ENCODE data around the gene VPS39.

Gene VPS39

DNA sequence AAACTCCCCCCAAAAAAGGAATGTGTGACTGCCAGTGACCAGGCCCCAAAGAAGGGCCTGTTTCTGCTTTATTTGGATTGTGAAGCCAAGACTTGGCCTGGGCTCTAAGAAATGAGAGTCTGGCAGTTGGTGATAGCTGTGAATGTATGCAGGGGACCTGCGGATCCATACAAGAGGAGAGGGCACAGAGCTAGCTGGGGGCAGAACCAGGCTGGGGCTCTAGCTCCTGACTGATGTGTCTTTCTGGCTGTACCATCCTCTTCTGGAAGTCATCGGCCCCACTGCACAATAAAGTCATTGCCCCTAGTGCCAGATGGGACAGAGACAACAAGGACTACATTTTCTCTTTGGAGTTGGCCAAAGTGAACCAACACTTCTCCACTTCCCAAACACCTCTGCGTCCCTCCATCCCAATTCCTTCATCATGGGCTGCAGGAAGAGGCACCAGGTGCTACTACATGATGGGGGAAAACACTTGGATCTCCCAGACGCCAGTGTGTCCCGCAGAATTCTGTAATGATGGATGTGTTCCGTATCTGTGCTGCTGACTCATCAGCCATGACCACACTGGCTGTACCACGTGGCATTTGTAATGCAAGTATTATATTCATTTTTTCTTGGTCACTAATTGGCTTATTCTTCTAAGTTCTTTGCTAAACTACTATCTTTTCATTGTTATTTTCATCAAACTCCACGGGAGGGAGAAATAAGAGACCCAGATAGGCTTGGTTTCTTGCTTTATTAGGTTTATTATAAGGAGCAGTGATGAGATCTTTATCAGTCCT, 49.9 kb downstream of the VPS39 start:
- DNase-seq = no peak

DNA sequence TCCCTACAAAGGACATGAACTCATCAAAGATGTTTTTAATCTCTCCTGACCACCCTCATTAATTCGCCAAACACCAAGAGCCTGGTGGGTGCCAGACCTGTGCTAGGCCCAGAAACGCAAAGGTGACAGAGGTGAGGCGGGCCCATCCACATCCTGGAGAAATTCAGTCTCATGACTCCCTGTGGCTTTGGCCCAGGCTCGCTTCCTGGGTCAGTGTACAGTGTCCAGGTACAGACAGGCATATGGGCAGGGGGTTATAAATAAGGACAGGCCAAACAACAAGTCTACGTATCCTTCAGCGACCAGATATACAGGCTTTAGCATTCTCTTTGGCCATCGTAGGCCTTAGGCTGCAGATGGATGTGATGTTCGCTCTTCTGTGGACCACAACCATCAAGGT, 50.7 kb downstream of the VPS39 start:
- DNase-seq = no peak

DNA sequence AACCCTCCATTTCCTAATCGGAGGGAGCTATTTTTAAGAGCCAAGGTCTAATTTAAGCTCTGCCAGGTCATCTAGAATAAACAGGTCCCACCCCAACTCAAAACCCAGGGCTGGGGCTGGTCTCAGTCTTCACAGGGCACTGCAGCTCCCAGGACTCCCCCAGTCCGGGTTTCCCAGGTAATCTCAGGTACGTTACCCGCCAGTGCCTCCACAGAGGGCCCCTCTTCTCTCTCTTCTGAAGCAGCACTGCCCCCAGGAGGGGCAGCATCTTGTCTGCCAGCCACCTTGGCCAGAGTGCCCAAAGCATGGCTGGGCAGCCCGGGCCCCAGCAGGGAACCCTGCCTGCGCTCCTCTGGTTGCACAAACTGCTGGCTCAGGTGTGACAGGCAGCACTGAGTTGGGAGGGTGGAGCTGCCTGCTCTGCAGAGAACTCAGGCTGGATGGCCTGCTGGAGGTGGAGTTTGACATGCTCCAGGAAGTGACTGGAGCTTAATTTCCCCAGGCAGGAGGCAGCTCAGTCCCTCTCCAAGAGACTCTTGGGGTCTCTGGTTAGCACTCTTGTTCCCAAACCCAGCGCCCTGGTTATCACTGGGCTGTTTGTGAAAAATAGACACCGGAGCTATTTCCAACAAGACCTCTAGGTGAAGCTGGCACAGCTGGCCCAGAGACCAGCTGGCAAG, 51.7 kb downstream of the VPS39 start, which contains the start of gene PLA2G4F:
PLA2G4F (minus strand) TSS at position 394 of the 680 bp plus-strand sequence; CDS start at position 307, 87 bp downstream.
- no peak for DNase-seq

DNA sequence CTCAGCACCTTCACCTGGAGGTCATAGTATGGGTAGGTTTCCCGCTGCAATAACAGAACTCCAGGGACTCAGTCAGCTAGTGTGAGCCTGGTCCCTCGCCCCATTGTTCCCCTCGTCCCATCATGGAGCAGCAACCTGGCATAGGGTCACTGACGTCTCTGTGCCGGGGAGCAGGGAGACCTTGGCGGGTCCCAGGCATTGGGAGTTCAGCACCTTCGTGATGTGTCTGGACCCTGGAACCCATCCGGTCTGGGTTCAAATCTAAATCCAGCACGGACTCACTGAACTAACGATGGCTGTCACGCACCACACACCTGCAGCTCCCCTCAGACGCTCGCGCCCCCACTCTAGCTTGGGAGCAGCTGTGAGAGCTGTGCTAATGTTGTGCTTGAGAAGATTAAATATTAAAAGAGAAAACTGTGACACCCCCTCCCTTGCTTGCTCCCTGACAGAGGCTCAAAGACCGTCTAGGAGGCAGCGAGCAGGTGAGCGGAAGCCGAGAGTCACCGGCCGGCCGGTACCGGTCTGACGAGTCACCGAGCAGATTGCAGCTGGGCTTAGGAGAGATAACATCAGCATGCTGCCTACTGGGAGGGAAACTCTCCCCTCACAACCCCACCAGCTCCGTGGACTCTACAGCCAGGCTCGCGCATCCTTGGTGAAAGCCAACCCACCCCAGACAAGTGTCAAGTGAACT, 52.4 kb downstream of the VPS39 start:
- no peak for DNase-seq

DNA sequence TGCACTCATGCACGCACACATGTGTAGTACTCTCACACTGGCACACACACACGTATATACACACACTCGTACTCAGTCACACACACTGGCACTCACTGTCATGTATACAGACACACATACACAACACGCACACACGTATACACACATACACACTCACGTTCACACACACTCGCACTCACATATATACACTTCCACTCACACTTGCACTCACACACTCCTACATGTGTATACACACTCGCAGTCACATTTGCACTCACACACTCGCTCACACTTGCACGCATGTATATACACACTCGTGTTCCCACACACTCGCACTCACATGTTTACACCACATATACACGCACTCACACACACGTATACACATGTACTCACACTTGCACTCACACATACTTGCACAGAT, 53.1 kb downstream of the VPS39 start:
- no peak for DNase-seq

DNA sequence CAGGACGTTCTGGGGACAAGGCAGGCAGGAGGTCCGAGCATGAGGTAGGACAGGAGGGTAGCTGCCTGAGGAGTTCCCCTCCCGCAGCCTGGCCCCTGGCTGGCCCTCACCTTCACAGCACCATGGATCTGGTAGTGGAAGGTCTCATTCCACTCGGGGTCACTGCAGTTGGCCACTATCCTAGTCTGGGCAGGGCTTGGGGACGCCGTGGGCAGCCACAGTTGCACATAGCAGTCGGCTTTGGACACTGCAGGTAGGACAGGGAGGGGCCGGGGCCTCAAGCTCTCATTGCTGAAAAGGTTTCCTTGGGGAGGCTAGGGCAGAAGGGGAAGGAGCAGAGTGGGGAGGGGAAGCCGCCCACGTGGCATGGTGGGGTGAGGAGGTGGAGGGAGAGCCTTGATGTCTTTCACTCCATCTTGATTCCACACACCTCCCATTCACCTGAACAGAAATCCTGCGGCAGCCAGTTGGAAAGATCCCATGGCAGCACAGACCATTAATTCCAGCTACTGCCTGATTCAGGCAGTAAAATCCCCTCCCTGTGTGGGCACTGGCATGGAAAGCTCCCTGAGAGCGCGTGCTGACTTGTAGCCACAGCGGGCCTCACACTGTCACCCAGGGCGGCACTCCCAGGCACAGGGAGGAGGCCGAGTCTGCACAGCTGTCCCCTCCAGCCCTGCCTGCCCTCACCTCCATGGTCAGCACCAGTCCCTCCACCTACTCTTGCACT, 53.7 kb downstream of the VPS39 start:
- DNase-seq = no peak

DNA sequence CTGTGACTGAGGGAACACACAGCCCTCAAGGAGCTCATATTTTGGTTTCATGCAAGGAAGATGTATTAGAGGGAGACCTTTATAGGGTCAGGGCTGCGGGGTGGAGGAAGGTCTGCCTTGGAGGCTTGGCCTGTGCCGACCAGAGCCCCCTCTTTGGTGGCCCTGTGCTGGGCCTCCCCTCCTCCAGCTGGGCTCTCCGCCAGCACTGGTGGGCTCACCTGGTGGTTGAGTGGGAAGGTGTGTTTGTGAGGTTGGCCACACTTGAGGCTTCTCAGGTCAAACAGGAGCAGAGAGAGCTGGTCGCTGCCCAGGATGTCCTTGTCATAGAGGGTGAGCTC, 54.3 kb downstream of the VPS39 start:
- no peak for DNase-seq

DNA sequence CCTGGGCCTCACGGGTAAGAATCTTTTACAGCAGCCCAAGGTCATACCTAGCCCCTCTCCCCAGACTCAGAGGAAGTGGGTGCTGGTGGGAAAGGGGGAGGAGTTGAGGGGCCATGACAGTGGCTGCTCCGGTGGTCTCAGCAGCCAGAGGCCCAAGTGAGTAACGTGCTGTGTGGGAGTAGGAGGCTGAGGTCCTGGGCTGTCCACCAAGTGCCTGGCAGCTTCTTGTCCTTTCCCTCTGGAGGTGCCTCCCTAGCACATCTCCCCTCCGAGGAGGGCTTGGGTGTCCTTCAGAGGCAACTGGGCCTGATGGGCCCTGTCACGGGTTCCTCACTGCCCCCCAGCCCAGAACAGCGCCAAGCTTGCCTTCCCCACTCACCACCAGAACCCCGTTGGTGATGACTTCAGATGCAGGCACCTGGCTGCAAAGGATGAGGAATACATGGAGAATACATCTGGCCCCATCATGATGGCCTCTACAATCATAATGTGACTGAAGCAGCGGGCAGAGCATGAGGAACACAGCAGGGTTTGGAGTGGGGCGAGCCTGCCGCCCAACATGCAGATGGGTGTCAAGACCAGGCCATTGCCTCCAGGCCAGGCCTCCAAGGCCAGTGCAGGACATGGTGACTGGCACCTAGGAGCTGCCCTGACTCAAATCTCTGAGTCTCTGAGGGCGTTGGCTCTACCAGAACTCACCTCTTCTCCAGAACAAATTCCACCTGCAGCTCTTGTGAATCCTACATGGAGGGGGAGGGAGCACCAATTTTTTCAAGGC, 55.0 kb downstream of the VPS39 start:
- no peak for DNase-seq

DNA sequence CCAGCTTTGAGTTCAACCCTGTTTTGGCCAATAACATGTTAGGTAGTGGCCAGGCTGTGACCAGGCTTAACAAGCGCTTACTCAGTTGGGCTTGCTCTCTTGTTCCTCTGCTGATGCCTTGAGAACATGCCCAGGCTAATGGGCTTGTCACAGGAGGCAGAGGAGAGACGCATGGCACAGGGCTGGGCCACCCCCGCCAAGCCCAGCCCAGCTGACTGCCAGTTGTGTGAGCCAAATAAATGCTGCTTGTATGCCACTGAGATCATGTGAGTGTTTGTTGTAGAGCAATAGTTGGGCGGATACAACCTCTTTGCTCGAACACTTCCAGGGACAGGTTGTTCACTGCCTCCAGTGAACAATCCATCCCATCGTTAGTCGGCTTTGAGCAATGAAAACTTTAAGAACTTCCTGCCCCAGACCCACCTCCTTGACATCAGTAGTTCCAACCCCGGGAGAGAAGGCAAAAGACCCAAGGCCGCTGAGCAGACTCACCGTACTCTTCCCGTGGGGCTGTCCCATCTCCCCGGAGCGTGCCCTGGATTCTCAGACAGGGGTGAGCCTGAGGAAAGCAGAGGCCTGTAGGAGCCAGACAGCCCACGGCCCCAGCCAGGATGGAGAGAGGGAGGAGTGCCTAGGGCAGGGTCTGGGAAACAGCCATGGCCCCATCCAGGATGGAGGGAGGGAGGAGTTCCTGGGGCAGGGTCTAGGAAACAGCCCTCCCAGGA, 55.7 kb downstream of the VPS39 start:
- no peak for DNase-seq

DNA sequence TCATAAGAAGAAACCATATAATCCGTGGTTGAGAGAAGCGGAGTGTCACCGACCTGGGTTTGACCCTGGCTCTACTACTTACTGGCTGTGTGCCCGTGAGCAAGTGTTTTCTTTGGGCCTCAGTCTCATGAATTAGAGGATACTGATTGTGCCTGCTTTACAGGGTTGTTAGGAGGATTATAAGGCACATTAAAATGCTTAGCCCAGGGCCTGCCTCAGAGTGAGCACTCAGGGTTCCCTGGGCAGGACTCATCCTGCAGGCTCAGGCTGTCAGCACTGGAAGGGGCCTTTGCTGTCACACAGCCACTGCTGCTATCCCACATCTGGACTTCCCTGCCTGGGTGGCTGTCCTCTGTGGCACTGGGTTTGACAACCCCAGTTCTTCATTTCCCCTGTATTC, 56.4 kb downstream of the VPS39 start:
- DNase-seq = no peak

DNA sequence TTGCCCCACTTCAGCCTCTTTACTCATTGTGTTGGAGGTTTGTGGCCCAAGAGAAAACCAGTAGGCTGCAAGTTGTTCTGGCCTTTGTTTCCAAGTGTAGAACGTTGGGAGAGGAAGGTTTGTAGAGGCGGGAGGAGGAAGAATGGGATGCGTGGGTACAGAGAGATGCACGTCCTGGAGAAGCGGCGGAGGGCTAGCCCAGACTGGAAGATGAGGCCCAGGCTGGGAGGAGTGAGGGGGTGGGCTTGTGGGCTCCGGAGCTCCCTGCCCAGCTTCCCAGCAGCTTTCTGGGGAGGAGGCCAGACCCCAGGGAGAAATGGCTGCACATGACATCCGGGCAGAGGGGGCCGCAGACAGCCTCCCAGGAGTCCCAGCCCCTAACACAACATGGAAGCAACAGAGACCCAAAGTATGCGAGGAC, 57.0 kb downstream of the VPS39 start:
- no peak for DNase-seq

DNA sequence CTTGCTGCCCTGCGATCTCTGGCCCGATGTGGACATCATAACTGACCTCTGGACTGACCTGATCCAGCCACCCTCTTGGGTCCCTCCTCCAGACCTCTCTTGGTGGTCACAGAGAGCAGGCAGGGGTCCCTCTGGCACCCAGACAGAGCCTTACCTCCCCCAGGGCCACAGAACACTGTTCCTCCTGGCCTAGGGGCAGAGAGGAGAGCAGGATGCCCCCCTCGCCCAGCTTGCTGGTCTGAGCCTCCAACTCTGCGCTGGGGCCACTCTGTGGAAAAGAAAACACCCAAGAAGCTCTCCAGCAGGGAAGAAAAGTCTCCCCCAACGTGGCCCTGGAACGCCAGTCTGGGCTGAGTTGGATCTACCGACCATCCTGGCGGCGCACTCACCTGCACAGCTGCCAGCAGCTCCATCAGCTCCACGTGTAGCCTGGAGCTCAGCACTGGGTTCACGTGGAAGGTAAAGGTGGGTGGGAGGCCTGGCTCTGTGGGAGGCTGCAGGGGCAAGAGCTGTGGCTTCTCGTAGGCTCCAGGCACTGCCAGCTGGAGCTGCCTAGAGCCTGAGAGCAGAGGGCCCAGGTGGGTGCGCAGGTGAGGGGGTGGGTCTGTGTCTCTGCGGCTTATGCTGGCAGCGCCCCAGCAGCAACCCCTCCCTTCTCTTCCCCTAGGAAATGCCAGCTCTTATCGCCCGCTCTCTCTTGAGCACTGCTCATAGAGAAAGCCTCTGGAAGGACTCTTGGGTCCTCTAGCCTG, 57.7 kb downstream of the VPS39 start:
- DNase-seq = no peak

DNA sequence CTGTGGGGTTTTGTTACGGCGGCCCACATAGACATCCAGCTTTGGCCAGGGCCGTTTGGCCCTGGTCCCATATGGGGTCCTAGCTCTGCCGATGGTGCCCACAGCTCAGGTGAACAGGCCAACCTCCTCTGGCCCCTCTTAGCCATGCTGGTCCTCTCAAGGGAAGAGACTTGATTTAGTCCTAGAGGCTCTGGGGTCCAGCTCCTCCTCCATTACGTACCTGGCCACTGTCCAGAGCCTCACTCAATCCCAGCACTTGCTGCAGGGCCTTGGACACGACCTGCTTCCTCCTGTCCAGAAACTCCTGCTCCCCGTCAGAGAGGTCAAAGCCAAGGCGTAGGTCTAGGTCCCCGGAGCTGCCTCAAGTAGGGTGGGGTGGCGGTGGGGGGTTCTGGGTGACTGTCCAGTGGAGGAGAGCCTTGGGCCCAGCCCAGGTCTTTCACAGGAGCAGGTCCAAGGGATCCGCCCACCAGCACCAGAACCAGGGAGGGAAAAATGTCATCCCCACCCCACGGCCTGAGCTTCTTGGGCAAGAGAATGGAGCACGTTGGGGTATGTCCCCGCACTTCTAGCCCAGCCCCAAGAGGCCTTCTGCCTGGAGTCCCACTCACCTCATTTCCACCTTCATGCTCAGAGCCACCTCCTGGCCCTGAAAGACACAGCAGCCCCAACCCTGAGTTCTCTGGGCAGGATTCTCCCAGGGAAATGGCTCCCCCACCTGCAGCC, 58.4 kb downstream of the VPS39 start:
- DNase-seq = no peak

DNA sequence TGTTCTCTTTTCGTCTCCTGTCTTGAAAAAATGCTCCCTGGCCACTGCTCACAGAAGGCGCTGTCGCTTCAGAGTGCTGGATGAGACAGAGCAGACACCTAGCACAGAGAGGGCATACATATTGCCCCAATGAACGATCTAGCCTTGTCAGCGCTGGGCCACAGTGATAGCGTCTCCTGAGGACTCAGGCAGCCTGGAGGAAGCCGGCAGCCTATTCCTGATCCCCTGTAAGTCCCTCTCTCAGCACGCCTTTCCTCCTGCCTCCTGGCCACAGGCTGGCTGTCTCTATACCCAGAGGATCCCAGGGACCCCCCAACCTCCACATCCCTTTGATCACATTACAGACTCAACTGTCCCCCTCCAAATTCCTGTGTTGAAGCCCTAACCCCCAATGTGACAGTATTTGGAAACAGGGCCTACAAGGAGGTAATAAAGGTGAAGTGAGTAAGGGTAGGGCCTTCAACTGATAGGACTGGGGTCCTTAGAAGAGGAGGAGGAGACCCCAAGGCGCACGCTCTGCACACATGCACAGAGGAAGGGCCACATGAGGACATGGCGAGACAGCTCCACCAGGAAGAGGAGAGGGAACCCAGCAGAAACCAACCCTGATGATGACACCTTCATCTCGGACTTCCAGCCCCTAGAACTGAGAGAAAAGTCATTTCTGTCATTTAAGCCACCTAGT, 59.2 kb downstream of the VPS39 start:
- DNase-seq = no peak

DNA sequence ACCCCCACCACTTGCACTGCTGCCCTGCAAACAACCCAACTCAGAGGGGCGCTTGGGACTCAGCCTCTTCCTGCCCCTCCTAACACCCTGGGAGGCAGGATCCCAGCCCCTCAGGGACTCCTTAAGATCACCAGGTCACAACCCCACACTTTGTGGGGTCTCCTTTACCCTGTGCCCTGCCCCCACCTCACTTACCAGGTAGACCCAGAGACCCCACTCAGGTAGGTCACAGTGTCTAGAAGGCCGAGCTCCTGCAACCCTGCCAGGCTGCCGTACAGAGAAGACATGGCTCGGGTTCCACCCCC, 60.7 kb downstream of the VPS39 start:
- DNase-seq = no peak

DNA sequence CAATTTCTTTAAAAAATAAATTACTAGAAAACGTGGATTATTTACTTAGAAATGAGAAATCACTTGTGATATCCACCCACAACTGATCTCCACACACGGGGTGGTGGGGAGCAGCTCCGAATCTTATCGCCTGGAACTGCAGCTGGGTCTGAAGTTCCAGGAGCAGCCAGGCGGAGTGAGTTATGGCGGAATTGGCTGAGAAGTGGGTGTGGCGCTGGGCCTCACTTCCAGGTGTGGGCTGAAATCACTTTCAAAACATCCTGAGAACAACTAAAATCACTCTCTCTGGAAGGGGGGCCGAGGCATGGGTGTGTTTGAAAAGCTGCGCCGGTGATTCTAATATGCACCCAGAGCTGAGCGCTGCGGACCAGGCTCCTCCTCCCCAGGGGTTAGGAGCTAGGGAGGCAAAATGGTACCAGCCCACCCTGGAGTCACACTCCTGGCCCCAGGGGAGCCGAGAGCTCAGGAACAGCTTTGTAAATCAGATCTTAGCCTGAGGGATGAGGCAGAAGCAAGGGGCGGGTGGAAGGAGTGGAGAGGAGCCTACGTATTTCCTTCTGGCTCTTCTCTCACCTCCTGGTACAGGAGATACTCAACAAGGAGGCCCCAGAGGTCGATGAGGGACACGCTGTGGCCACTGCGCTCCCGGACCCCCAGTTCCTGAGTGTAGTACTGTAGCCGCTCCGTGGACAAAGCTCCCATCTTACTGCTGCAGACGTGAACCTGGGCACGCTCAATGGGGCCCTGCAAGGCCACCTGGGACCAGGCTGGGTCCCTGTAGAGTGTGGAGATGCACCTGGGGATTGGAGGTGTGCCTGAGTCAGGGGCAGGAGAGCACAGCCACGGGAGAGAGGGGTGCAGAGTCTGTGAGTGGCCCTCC, 61.3 kb downstream of the VPS39 start:
- no peak for DNase-seq

DNA sequence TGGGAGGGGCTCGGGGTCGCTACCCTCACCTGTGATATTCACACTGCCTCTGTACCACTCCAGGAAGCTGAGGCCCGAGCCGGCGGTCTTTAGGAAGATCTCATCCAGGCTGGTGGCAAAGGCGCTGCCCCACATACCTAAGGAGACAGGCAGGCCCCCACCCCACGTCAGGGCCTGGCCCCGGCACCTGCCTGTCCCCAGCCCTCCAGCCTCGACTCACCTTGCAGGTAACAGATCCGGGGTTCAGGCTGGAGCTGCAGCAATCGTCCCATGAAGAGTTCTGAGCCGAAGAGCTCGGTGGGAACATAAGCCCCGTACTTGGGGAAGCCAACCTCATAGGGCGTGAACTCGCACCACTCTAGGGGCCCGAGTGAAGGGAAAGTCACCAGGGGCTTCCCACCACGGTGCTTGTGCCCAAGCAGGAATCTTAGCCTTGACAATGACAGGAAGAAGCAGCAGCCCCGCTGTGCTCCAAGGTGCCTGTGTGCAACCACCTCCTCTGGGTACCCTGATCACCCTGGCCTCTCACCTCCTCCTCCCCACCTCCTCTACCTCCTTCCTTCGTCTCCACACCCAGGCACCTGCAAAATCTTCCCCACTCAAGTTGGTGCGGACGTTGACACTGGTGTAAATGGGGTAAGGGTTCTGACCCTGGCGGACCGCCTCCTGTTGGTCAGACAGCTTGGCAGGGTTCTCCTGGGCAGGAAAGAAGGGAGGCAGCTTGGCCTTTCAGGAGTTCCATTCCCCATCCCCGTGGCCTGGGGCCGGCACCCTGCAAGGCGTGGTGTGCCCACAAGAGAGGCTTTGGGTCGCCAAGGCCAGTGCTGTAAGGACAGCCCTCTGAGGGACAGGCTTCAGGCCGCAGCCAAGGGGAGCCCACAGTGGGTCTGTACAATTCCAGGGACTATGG, 62.3 kb downstream of the VPS39 start:
- no peak for DNase-seq
